Nucleus accumbens (tissue), 56 donors: ENCODE results near the gene EIF2D.
"Not testable (repeated sequence)": the region's sequence is repeated elsewhere in the genome, so short reads cannot be mapped to it uniquely, and the experiment has no call there.

Source experiments
- DNase-seq, 56 donors: peaks; one replicate each; lab custom pipeline; 2025; lab: John Stamatoyannopoulos, UW

Gene EIF2D, protein sequence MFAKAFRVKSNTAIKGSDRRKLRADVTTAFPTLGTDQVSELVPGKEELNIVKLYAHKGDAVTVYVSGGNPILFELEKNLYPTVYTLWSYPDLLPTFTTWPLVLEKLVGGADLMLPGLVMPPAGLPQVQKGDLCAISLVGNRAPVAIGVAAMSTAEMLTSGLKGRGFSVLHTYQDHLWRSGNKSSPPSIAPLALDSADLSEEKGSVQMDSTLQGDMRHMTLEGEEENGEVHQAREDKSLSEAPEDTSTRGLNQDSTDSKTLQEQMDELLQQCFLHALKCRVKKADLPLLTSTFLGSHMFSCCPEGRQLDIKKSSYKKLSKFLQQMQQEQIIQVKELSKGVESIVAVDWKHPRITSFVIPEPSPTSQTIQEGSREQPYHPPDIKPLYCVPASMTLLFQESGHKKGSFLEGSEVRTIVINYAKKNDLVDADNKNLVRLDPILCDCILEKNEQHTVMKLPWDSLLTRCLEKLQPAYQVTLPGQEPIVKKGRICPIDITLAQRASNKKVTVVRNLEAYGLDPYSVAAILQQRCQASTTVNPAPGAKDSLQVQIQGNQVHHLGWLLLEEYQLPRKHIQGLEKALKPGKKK

GRCh38 chr1:206612129-206612876, at the start of gene EIF2D:
TSS of gene EIF2D (minus strand) at chr1:206612465. CDS start at chr1:206612342, 123 bp downstream.
- DNase-seq = peak; percentile 45 to 97 (median 91)

GRCh38 chr1:206661161-206661820, 49.0 kb upstream of the EIF2D start:
- DNase-seq = no peak

DNA sequence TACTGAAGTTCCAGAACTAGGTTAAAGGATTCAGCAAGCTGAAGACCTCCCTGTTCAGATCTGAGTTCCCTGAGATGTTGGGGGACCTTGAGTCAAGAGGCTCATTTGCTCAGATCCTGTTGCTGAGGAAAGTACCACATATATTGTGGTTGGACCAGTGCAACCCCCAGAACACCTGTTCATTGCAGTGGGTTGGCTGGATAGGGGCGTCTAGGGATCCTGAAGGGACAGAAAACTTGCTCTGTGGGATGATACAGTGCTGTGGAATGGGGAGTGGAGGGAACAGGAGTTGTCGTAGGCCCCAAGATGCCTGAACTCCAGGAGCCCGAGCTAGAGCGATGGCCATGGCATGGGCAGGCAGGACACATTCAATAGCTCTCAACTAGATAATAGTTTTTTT, 47.9 kb upstream of the EIF2D start:
- DNase-seq = no peak

GRCh38 chr1:206658981-206659273, 46.7 kb upstream of the EIF2D start:
- peak in 1 of 56 donors; percentile 4 for DNase-seq

DNA sequence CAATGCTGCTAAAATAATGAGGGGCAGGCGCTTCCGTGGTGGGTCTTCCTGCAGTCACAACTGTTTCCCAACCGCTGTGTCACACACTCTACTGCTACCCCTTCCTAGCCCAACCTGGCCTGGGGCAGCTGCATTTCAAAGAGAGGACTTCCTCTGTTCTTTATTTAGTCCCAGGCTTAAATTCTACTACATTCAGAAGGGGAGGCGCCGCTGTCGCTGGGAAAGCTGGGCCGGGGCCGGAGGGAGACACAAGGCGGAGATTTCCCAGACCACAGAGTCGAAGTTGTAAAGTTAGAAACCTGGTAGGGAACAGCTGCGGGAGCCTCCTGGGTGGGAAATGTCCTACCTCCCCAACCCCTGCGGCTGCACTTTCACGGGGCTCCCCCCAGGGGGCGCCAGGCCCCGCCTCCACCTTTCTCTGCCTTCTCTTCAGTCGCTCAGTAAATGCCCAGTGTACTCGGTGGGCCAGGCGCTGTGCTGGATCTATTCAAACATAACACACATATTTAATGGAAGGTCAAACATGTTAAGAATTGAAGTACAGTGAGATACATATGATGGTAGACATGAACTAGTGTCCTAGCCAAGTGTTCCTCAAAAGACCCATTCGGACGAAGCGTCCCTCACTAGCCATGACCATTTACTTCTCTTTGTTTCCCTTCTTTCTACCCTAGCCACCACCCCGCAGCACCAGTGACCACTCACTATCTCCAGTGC, 46.2 kb upstream of the EIF2D start:
- peak in 7 of 56 donors; percentile 4 to 43 (median 9) for DNase-seq

DNA sequence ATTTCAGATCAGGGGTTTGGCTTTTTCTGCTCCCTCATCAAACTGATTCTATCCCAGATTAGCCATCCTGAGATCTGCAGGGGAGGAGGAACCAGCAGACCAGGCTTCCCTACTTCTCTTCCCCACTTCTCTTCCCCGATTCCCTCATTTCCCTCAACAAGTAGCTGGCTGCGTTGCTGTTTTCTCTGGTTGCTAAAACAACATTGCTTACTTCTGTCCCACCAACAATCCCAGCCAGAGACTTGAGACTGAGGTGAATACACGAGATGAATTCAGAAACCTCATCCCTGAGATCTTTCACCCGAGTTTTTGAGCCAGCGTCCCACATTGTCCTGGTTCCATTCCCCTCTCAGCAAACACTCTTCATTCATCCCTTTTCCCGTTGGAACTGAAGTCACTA, 45.5 kb upstream of the EIF2D start:
- DNase-seq = no peak

DNA sequence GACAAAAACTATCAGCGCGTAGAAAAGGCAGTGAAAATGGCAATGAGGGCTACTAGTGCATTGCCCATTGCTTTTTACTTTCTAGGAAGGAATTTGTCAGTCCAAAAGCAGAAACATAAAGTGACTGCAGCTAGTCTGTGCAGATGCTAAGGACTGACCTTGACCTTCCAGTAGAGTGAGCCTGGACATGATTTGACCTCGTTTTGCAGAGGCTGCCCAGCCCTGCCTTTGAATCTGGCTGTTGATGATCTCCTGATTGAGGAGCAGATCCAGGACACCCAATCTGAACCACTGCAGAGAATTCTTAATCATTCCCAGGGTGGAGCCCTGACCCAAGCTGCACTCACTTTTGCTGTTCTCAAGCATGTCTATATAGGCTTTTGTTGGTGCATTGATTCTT, 44.7 kb upstream of the EIF2D start:
- no peak for DNase-seq

DNA sequence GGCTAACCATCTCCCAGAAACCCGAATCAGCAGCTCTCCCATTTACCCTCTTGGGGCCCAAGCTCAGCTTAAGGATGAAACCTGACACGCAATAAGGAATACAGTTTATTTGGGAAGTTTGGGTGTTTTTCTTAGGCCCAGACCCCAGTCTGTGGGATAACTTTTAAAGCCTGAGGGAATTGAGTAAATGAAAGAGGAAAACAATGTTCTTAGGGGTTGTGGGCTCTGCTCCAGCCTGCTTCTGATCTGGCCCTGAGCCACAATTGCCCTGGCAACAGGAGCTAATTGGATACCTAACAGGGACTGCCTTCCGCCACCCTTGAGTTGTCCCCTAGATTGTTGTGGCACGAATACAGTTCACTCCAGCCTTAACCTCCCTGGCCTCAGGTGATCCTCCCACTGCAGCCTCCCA, 43.2 kb upstream of the EIF2D start:
- no peak for DNase-seq

- DNase-seq = no peak
Observed at GRCh38 chr1:206654828-206655227, 42.6 kb upstream of the EIF2D start.

GRCh38 chr1:206653715-206654459, 41.6 kb upstream of the EIF2D start:
- DNase-seq = no peak

DNA sequence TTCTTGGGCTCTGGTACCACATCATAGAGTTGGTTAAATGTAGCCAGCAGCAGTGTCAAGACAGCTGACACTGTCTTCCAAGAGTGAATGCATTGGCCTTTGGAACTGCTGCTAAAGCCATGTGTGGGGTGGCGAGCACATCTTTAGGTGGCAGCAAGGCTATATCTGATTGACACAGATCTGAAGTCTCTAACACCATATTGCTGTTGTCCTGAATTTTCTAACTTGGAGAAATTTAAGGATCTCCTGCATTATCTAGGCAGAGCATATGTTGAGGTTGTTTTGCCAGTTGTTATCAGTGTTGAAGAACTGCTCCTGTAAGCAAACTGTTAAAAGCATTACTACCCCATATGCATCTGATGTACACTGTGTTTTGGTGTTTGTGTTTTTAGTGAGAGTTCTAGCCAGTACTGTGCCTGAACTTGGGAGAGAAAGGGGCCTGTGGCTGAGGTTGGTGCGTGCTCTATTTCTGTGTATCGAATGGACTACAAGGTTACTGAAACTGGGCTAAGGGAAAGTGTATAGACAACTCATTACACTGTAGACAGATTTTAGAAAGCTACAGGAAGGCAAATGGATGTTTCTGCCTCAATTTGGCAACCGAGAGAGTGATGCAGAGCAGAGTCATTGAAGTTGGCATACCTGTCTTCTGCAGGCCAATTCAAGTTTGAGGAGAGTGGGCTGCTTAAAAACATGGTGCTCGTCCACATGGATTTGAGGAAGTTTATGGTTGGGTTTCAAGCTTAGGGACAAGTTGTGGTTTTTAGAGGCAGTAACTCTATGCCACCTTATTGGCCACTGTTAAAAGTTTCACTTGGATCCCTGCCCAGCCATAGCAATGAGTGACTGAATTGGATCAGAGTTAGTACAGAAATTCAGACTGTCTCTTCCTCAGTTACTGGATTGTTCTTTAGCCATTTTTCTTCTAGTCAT, 40.0 kb upstream of the EIF2D start:
- no peak for DNase-seq

- no peak for DNase-seq
Observed at GRCh38 chr1:206651014-206651413, 38.7 kb upstream of the EIF2D start.

GRCh38 chr1:206649261-206649921, 37.1 kb upstream of the EIF2D start:
- DNase-seq = no peak

GRCh38 chr1:206647224-206647623, 35.0 kb upstream of the EIF2D start:
- DNase-seq = no peak

DNA sequence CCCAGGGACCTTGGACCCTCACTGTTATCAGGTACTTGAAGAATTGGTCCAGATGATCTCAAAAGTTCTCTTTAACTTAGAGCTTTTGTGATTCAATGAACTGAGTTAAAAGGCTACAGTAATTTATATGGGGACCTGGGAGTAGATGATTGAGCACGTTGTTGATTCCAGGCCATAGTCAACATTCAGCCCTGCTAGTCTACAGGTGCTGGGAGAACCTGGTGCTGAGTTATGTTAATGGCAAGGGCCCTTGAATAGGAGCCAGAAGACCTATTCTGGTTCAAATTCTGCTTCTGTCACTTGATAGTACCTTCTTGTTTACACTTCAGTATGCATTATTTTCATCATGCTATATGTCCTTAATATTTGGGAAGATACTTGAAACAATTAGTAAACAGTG, 34.2 kb upstream of the EIF2D start:
- DNase-seq = no peak

DNA sequence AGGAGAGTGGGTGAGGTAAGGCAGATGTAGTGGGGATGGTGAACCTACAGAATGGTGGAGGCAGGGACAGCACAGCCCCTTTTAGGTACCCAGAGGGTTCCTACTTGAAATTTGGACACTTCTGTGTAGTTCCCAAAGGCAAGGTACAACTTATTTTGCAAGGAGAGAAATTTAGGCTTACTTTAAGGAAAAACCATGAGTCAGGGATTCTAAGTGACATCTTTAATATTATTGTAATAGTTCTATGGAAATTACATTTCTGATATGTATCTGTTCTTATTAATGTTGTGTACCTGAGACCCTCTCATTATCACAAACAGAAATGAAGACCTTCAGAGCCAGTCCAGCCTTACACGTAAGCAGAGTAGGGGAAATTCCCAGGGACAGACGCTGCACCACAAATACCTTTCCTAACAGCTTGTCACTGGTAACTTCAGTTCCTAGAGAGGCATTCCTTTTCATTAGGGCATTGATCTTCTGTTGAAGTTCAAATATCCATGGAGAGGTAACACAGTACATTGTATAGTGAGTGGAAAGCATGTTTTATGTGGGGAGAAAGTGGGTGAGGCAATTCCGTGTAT, 30.9 kb upstream of the EIF2D start:
- DNase-seq = no peak

DNA sequence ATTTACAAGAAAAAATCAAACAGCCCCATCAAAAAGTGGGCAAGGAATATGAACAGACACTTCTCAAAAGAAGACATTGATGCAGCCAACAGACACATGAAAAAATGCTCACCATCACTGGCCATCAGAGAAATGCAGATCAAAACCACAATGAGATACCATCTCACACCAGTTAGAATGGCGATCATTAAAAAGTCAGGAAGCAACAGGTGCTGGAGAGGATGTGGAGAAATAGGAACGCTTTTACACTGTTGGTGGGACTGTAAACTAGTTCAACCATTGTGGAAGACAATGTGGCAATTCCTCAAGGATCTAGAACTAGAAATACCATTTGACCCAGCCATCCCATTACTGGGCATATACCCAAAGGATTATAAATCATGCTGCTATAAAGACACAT, 29.8 kb upstream of the EIF2D start:
- DNase-seq = not testable (repeated sequence)

GRCh38 chr1:206637605-206638004, 25.3 kb upstream of the EIF2D start:
- DNase-seq = no peak
